HepG2 (cell line): ENCODE data around the gene VSIG10L. TPM values are rescaled to one million over a fixed set of nuclear protein-coding genes. Genes with fewer than 3 reads are reported as not detected.

Experiments used
- ATAC-seq: fragments of 200-7000 bp; cut with Tn5 transposase; 3 replicates; pipeline ENCODE4 v1.9.1; 2020; ENCODE audit warnings: mild to moderate bottlenecking, moderate library complexity
- BruUV-seq: library from RNA; stranded (reverse); fragments of 400-500 nt; replicated peaks from 2 replicates; lab custom pipeline; 2021; lab: Mats Ljungman, UMichigan
- CTCF ChIA-PET: fragments of 300-600 bp; formaldehyde crosslinking; extraction: SDS; loops from one replicate; lab custom pipeline; 2021; ENCODE audit warnings: low total read pairs, inconsistent platforms, low intra/inter-chr PET ratio; lab: Yijun Ruan, JAX
- POLR2A ChIA-PET: fragments of 350-600 bp; sonication (Branson Sonifier 250); formaldehyde crosslinking; loops from one replicate; lab custom pipeline; 2020; ENCODE audit warnings: antibody characterized with exemption, inconsistent platforms; lab: Yijun Ruan, JAX
- DNase-seq: peaks from one replicate; pipeline ENCODE4 v3.0.0-alpha.2; 2015; ENCODE audit warnings: low spot score
- FAIRE-seq: peaks from 3 replicates; lab custom pipeline; 2011; peaks lifted over from hg19 to GRCh38; lab: Jason Lieb, UNC
- H2AFZ ChIP-seq: one replicate; pipeline ENCODE4 v1.6.1; 2011; ENCODE audit warnings: low read length, inconsistent platforms
- H3K27ac ChIP-seq: fragments of 300-600 bp; 3 replicates; pipeline ENCODE4 v1.8.0; 2011; ENCODE audit warnings: mixed run types, mild to moderate bottlenecking, mixed read lengths, low read length, inconsistent platforms; ENCODE audit not compliant: insufficient read depth; ENCODE audit errors: extremely low read length
- H3K27me3 ChIP-seq, 2 experiments: fragments of 200-600 bp in 1 of 2; 2 replicates in 1 of 2; 3 replicates in 1 of 2; pipeline versions ENCODE4 v1.6.0 to v1.8.0; 2011; ENCODE audit warnings: low read length in 2 of 2, mild to moderate bottlenecking in 2 of 2, moderate library complexity in 2 of 2, inconsistent platforms in 1 of 2; ENCODE audit not compliant: insufficient read depth in 2 of 2, control insufficient read depth in 1 of 2
- H3K36me3 ChIP-seq, 2 experiments: fragments of 200-600 bp in 1 of 2; replicated peaks in 1 of 2; 2 replicates in 1 of 2; 3 replicates in 1 of 2; pipeline versions ENCODE4 v1.5.1 to v1.8.0; 2011; ENCODE audit warnings: low read length in 2 of 2, inconsistent platforms in 1 of 2; ENCODE audit not compliant: insufficient read depth in 2 of 2, control insufficient read depth in 1 of 2
- H3K4me1 ChIP-seq: 2 replicates; pipeline ENCODE4 v1.5.1; 2012; ENCODE audit warnings: low read length, inconsistent platforms; ENCODE audit not compliant: insufficient read depth
- H3K4me2 ChIP-seq: 2 replicates; pipeline ENCODE4 v1.6.0; 2011; ENCODE audit warnings: low read depth, low read length, inconsistent platforms
- H3K4me3 ChIP-seq, 3 experiments: fragments of 200-600 bp in 1 of 3; sonication (generic), shearing (Covaris generic) in 1 of 3; replicated peaks in 1 of 3; 2 replicates each; pipeline ENCODE4 v1.5.1; 2011 to 2016; ENCODE audit warnings: low read length in 3 of 3, inconsistent platforms in 2 of 3, low read depth in 2 of 3, mild to moderate bottlenecking in 2 of 3, control low read depth in 1 of 3, mixed read lengths in 1 of 3; ENCODE audit not compliant: insufficient read depth in 1 of 3
- H3K79me2 ChIP-seq: one replicate; pipeline ENCODE4 v1.6.1; 2011; ENCODE audit warnings: low read length, inconsistent platforms; ENCODE audit not compliant: insufficient read depth
- H3K9ac ChIP-seq: 2 replicates; pipeline ENCODE4 v1.6.0; 2011; ENCODE audit warnings: mild to moderate bottlenecking, low read depth, low read length, inconsistent platforms; ENCODE audit not compliant: insufficient read depth
- H3K9me3 ChIP-seq: 2 replicates; pipeline ENCODE4 v1.5.1; 2012; ENCODE audit warnings: mild to moderate bottlenecking, low read length
- H4K20me1 ChIP-seq: 2 replicates; pipeline ENCODE4 v1.6.0; 2011; ENCODE audit warnings: inconsistent platforms, mild to moderate bottlenecking, low read length, moderate library complexity; ENCODE audit not compliant: insufficient read depth
- FOXK2 ChIP-seq: fragments of 450-650 bp; IDR thresholded peaks from 2 replicates; pipeline ENCODE4 v1.6.1; 2016
- KDM2A ChIP-seq: sonication (generic); formaldehyde crosslinking; IDR thresholded peaks from 2 replicates; pipeline ENCODE4 v1.4.0; 2020; ENCODE audit warnings: low read depth, missing genetic modification reagents, borderline replicate concordance
- SRY ChIP-seq: sonication (generic); formaldehyde crosslinking; IDR thresholded peaks from 2 replicates; pipeline ENCODE4 v1.8.0; 2022; ENCODE audit warnings: mild to moderate bottlenecking, missing genetic modification reagents
- ZNF230 ChIP-seq: sonication (generic); formaldehyde crosslinking; IDR thresholded peaks from 2 replicates; pipeline ENCODE4 v1.4.0; 2020; ENCODE audit warnings: mild to moderate bottlenecking, missing genetic modification reagents
- ZNF530 ChIP-seq: sonication (generic); formaldehyde crosslinking; IDR thresholded peaks from 2 replicates; pipeline ENCODE4 v1.5.0; 2020; ENCODE audit warnings: low read depth, mild to moderate bottlenecking, missing genetic modification reagents
- ZNF550 ChIP-seq: sonication (generic); formaldehyde crosslinking; IDR thresholded peaks from 2 replicates; pipeline ENCODE4 v1.4.0; 2020; ENCODE audit warnings: mild to moderate bottlenecking, missing genetic modification reagents, borderline replicate concordance
- WGBS: methylation state at CpG from one replicate; pipeline ENCODE4 v1.1.6; 2017; ENCODE audit warnings: low lambda C conversion rate; 5-methylcytosine and 5-hydroxymethylcytosine counted together
- in situ Hi-C: cut with HindIII; loops from 2 replicates; pipeline ENCODE4 v1.10.0; 2017; ENCODE audit warnings: low pct_unique_long_range_greater_than_20kb; ENCODE audit not compliant: extremely low pct_ligation_motif_present
- intact Hi-C: fragments of 100-400 bp; cut with micrococcal nuclease; formaldehyde crosslinking; loops from one replicate; pipeline ENCODE4 v1.10.0; 2022; ENCODE audit not compliant: unreplicated experiment
- polyA plus RNA-seq, 8 experiments: library from polyadenylated mRNA; depleted of rRNA in 3 of 8; stranded (reverse) in 7 of 8; unstranded in 1 of 8; fragments of >200 nt; fragmentation: Illumina TruSeq in 4 of 8; extraction: Trizol in 4 of 8; gene quantifications; 2 replicates each; pipeline versions ENCODE4 v1.2.1 to v1.2.3, GENCODE V29; 2011 to 2016; ENCODE audit warnings: low read depth in 4 of 8, missing spikeins in 1 of 8, mixed read lengths in 1 of 8; ENCODE audit not compliant: insufficient read depth in 1 of 8
- total RNA-seq, 5 experiments: library from RNA; depleted of rRNA; stranded (reverse); fragments of >200 nt; fragmentation: Illumina TruSeq; extraction: Trizol; gene quantifications; 2 replicates each; pipeline ENCODE4 v1.2.3, GENCODE V29; 2016; ENCODE audit warnings: low read depth in 1 of 5
- TF ChIP-seq, protein P1 (sequence below): sonication (generic); formaldehyde crosslinking; IDR thresholded peaks from 2 replicates; pipeline ENCODE4 v1.4.0; 2020; ENCODE audit warnings: missing genetic modification reagents
- TF ChIP-seq, protein P2 (sequence below): sonication (generic); formaldehyde crosslinking; IDR thresholded peaks from 2 replicates; pipeline ENCODE4 v1.8.1; 2023; ENCODE audit warnings: missing genetic modification reagents, mild to moderate bottlenecking, borderline replicate concordance

Gene VSIG10L
- total and polyA plus RNA-seq, 2 of the 13 experiments (the other 11 are each of a cell fraction or from before 2014, with no cell fraction given), result 2.7 to 8.5 TPM

DNA sequence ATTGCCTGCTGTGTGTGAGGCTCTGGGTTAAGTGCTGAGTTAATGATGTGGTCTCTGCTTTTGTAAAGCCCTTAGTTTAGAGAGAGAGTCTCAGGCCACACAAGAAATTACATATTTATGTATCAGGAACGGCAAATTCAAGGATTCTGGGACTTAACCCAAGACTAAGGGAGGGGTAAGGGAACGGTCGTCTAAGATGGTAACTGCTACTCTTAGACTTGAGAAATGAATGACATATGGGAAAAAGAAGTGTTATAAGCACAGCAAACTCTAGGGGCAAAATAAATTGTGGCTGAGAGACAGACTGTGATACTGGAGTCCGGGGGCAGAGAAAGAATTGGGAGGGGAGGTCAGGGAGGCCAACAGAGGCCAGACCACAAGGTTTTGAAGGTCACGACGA, 10.2 kb downstream of the VSIG10L start:
- H3K9ac ChIP-seq, result no peak overlapping the region
- TF ChIP-seq KDM2A (CRISPR knock-in tag) (no peak), ZNF550 (CRISPR knock-in tag) (no peak), FOXK2 (no peak), SRY (CRISPR knock-in tag) (no peak)
- TF ChIP-seq, protein P1, sequence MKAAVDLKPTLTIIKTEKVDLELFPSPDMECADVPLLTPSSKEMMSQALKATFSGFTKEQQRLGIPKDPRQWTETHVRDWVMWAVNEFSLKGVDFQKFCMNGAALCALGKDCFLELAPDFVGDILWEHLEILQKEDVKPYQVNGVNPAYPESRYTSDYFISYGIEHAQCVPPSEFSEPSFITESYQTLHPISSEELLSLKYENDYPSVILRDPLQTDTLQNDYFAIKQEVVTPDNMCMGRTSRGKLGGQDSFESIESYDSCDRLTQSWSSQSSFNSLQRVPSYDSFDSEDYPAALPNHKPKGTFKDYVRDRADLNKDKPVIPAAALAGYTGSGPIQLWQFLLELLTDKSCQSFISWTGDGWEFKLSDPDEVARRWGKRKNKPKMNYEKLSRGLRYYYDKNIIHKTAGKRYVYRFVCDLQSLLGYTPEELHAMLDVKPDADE, result no peak
- ATAC-seq, result no peak
- H3K4me2 ChIP-seq, result no peak overlapping the region
- H3K36me3 ChIP-seq, result peaks cover 8 to 23% of the 10 kb centered on the region in 2 experiments; a peak in 4 of 5 replicates
- intact Hi-C loops, result no loop called here
- H3K9me3 ChIP-seq, result no peaks in the 10 kb centered on the region
- WGBS, result 95% methylated on average over 6 of the region's 6 CpGs
- BruUV-seq, result TSS peak; percentile 34
- H3K4me1 ChIP-seq, result peaks cover 15% of the 10 kb centered on the region
- in situ Hi-C loops, result no loop called here
- ChIA-PET CTCF (no interaction called here), POLR2A (no interaction called here)
- H3K27me3 ChIP-seq, result peaks cover 0 to 7% of the 10 kb centered on the region in 2 experiments; a peak in 2 of 5 replicates
- H3K79me2 ChIP-seq, result no peaks in the 10 kb centered on the region
- no peak overlapping the region for H3K4me3 ChIP-seq
- no peak overlapping the region for H2AFZ ChIP-seq
- no peak for FAIRE-seq
- H4K20me1 ChIP-seq, result no peaks in the 10 kb centered on the region
- no peak for DNase-seq
- no peak overlapping the region for H3K27ac ChIP-seq

DNA sequence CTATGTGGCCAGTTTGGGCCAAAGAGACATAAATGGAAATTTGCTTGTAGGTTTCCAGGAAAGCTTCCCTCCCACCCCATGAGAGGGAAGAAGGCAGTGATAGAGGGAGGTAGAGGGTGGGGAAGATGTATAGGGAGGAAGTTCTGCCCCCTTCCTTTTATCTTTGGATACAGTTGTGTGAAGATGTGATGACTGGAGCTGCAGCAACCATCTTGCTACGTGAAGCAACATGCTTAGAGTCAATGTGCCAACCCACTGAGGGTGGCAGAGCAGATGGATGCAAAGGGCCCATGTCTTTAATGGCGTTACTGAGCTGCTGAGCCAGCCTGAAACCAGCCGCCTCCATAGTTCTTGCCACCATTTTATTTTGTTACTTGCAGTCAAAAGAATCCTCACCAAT, 10.7 kb downstream of the VSIG10L start:
- Histone ChIP-seq H2AFZ (no peak overlapping the region), H3K36me3 (peaks cover 8 to 23% of the 10 kb centered on the region in 2 experiments; a peak in 4 of 5 replicates), H3K27ac (no peak overlapping the region), H3K79me2 (no peaks in the 10 kb centered on the region), H3K4me3 (no peak overlapping the region), H3K9ac (no peak overlapping the region), H4K20me1 (no peaks in the 10 kb centered on the region), H3K9me3 (no peaks in the 10 kb centered on the region), H3K27me3 (peaks cover 1 to 8% of the 10 kb centered on the region in 2 experiments; a peak in 3 of 5 replicates), H3K4me1 (peaks cover 15% of the 10 kb centered on the region), H3K4me2 (no peak overlapping the region)
- BruUV-seq, result no TSS peak
- TF ChIP-seq, protein P2, sequence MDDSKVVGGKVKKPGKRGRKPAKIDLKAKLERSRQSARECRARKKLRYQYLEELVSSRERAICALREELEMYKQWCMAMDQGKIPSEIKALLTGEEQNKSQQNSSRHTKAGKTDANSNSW (CRISPR knock-in tag), result no peak
- TF ChIP-seq ZNF530, result no peak
- TF ChIP-seq ZNF230 (CRISPR knock-in tag), result no peak
- ATAC-seq (no peak), FAIRE-seq (no peak), DNase-seq (no peak)
- POLR2A ChIA-PET, result no interaction called here
- CTCF ChIA-PET, result no interaction called here
- WGBS, result 63% methylated on average over 3 of the region's 3 CpGs
- in situ Hi-C loops (no loop called here), intact Hi-C loops (no loop called here)
